SJCRH30 (cell line): Measurements from ENCODE around the gene SHISA4. TPM values are rescaled to one million over a fixed set of nuclear protein-coding genes. Genes with fewer than 3 reads are reported as not detected.
A peak's percentile ranks its signal among the peaks of the same experiment; 100 is the strongest.
"Not testable (repeated sequence)": the region's sequence is repeated elsewhere in the genome, so short reads cannot be mapped to it uniquely, and the experiment has no call there.

ENCODE experiments used
- DNase-seq, 2 experiments: peaks; one replicate each; pipeline ENCODE4 v3.0.0-alpha.2; 2015 to 2020
- H3K27ac ChIP-seq: fragments of 250-450 bp; sonication (Bioruptor Pico); 2 replicates; pipeline ENCODE4 v1.5.1; 2020; ENCODE audit warnings: mild to moderate bottlenecking, moderate library complexity
- H3K27me3 ChIP-seq: fragments of 250-450 bp; sonication (Bioruptor Pico); 2 replicates; pipeline ENCODE4 v1.5.1; 2020; ENCODE audit warnings: mild to moderate bottlenecking, moderate library complexity
- H3K36me3 ChIP-seq: fragments of 250-450 bp; sonication (Bioruptor Pico); 2 replicates; pipeline ENCODE4 v1.5.1; 2020; ENCODE audit warnings: mild to moderate bottlenecking, moderate library complexity
- H3K4me1 ChIP-seq: fragments of 250-450 bp; sonication (Bioruptor Pico); 2 replicates; pipeline ENCODE4 v1.5.1; 2020; ENCODE audit warnings: mild to moderate bottlenecking, moderate library complexity
- H3K4me3 ChIP-seq: fragments of 250-450 bp; sonication (Bioruptor Pico); 2 replicates; pipeline ENCODE4 v1.5.1; 2020; ENCODE audit warnings: mild to moderate bottlenecking, moderate library complexity
- H3K9me3 ChIP-seq: fragments of 250-450 bp; sonication (Bioruptor Pico); replicated peaks from 2 replicates; pipeline ENCODE4 v1.5.1; 2020; ENCODE audit warnings: mild to moderate bottlenecking, moderate library complexity
- total RNA-seq: library from RNA; depleted of rRNA; stranded (reverse); fragments of >200 nt; shearing (Covaris generic); gene quantifications from 2 replicates; pipeline ENCODE4 v1.2.3, GENCODE V29; 2014

The SHISA4 gene
- total RNA-seq, 1 experiment from 2014 or later = 3.8 TPM

DNA sequence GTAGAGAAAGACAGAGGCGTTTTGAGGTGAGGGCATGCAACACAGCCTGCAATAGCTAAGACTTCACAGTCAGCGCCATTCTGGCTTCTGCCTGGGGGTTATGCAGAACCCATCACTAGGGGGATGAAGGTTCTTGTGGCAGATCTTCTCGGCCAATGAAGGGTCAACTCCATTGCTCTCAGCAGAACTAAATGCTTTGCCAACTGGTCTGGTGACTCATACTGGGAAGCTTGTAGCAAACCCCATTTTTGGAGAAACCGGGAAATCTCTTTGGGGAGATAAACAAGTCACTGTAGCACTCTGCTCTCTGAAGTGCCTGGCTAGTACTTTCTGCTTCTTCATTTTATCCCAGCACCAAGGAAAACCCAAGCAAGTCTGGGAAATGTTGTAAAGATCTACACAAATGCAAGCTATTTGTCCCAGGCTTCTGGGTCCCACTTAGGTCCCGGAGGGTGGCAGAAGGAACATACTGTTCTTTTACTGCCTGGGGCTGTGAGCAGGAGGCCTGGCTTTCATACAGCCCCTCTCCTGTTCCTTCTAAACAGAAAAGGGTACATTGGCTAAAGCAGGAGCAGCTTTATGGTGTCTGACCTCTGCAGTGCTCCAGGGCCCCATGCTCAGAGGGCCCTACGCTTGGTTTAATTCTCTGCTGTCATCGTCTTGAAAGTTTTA lies 28.8 kb downstream of the SHISA4 start:
- H3K4me1 ChIP-seq = peaks cover 23% of the 10 kb centered on the region
- peak overlapping the region; percentile 74 for H3K27ac ChIP-seq
- H3K4me3 ChIP-seq = no peak overlapping the region
- no peaks in the 10 kb centered on the region for H3K36me3 ChIP-seq
- H3K9me3 ChIP-seq = no peaks in the 10 kb centered on the region
- DNase-seq = peak; percentile 70 to 74
- peaks cover 8% of the 10 kb centered on the region for H3K27me3 ChIP-seq

DNA sequence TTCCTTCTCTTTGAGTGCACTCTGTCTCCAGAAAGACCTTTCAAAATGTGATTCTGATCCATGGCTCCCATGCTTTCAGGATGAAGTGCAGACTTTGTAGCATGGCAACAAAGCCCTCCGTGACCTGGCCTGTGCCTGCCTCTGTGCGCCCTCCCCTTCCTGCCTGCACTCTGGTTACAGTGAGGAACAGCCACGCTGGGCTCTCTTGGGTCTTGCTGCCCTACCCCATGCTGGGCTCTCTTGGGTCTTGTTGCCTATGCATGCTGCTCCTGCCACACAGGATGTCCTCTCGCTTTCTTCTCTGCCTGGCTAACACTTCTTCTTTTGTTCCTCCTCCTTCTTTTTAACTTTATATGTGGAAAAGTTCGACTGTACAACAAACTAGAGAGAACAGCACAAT lies 29.6 kb downstream of the SHISA4 start:
- H3K4me3 ChIP-seq = no peak overlapping the region
- peak overlapping the region; percentile 74; the same call in 1 of the 2 replicates for H3K27ac ChIP-seq
- peaks cover 23% of the 10 kb centered on the region for H3K4me1 ChIP-seq
- H3K9me3 ChIP-seq = no peaks in the 10 kb centered on the region
- no peak for DNase-seq
- H3K27me3 ChIP-seq = peaks cover 2% of the 10 kb centered on the region
- no peaks in the 10 kb centered on the region for H3K36me3 ChIP-seq

DNA sequence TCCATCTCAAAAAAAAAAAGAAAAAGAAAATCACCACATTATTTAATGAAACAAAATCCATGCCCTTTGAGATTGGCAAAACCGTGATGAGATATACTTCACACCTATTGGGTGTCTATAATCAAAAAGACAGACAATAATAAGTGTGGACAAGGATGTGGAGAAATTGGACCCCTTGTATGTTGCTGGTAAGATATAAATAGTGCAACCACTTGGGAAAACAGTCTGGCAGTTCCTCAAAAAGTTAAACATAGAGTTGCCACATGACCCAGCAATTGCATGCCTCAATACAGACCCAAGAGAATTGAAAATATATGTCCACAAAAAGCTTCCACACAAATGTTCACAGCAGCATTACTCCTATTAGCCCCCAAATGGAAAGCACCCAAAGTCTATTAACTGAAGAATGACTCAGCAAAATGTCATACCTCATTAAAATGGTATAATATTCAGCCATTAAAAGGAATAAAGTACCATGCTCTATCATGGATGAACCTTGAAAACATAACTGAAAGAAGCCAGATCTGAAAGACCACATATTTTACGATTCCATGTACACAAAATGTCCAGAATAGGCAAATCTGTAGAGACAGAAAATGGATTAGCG lies 33.4 kb downstream of the SHISA4 start:
- no peak overlapping the region for H3K27ac ChIP-seq
- H3K9me3 ChIP-seq = no peaks in the 10 kb centered on the region
- peaks cover 18% of the 10 kb centered on the region for H3K4me1 ChIP-seq
- no peaks in the 10 kb centered on the region for H3K27me3 ChIP-seq
- DNase-seq = no peak
- no peaks in the 10 kb centered on the region for H3K36me3 ChIP-seq
- H3K4me3 ChIP-seq = no peak overlapping the region

DNA sequence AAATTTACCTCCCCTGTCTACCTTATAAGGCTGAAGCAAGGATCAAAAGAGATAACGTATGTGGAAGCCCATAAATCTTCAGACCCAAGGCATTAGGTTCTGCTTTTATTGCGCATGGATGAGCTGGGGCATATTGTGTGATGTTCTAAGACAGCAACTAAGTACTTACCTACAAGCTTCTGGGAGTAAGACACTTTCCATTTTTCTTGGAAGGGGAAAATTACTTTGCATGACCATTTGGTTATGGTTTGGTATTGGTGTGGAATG lies 36.5 kb downstream of the SHISA4 start:
- no peaks in the 10 kb centered on the region for H3K36me3 ChIP-seq
- no peak overlapping the region for H3K4me3 ChIP-seq
- H3K4me1 ChIP-seq = peaks cover 3% of the 10 kb centered on the region; the same call in 1 of the 2 replicates
- no peak overlapping the region for H3K27ac ChIP-seq
- DNase-seq = no peak
- H3K9me3 ChIP-seq = no peaks in the 10 kb centered on the region
- H3K27me3 ChIP-seq = no peaks in the 10 kb centered on the region; the same call in 1 of the 2 replicates

DNA sequence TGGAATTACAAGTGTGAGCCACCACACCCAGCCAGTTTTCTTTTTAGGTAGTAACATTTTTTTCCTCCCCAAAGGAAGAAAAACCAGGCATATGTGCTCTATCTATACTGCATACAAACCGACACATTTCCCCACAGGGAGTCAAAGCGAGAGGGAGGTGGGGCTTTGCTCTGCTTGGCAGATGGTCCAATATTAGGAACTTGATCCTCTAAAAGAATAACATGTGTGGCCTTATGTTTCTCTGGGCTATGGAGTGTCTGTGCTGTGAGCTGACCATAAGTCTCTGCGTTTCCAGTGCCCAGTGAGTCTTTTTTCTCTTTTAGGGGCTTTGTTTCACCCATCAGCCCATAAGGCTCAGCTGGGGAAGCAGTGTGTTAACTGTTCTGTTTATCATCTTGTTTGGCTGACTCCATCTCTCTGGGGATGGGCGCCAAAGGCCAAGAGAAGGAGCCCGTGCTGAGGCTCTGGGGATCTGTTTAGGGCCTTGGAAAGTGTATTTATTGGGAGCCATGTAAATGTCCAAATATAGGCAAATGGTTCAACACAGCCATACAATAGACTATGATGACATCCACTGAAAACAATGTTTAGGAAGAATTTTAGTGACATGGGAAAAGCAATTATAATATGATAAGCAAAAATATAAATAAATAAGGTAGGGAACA lies 37.4 kb downstream of the SHISA4 start:
- H3K4me3 ChIP-seq = no peak overlapping the region
- peak; percentile 30 to 68 for DNase-seq
- H3K27me3 ChIP-seq = no peaks in the 10 kb centered on the region; the same call in 1 of the 2 replicates
- no peak overlapping the region for H3K27ac ChIP-seq
- H3K36me3 ChIP-seq = no peaks in the 10 kb centered on the region
- H3K4me1 ChIP-seq = peaks cover 3% of the 10 kb centered on the region; the same call in 1 of the 2 replicates
- H3K9me3 ChIP-seq = no peaks in the 10 kb centered on the region

DNA sequence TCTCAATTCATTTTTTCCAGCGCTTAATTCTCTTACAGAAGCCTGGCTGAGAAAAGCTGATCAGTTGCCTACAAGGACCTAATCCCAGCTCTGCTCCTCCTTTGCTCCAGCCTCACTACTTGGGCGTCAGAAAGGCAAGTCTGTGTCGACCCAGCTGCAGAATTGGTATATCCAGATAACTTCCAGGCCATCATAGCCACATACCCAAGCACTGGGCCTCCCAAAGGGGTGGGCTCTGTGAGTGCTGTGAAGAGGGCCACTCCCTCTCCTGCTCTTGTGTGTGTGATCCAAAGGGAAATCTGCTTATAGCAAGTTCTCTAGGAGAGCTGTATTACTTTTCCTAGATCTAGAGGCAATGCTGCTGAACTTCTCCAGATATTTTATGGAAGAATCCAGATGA lies 39.6 kb downstream of the SHISA4 start:
- Histone ChIP-seq H3K27me3 (no peaks in the 10 kb centered on the region; the same call in 1 of the 2 replicates), H3K36me3 (no peaks in the 10 kb centered on the region), H3K4me3 (no peak overlapping the region), H3K9me3 (no peaks in the 10 kb centered on the region), H3K4me1 (peaks cover 3% of the 10 kb centered on the region; the same call in 1 of the 2 replicates), H3K27ac (no peak overlapping the region)
- no peak for DNase-seq

DNA sequence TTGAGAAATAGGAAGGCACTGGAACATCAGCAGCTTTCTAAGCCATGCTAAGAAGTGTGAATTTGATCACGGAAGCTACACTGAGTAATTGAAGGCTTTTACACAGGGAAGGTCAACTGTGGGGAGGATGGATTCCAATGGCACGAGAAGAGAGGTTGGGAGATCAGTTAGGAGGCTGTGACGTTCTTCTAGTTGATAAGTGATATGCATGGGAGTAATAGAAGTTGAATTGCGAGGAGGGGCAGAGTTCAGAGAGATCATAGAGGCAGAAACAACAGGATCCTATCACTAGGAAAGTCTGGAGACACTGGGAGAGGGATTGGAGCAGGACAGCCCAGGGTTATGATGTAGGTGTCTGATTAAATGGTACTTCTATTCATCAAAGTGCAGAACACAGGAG lies 41.4 kb downstream of the SHISA4 start:
- Histone ChIP-seq H3K27me3 (no peaks in the 10 kb centered on the region; the same call in 1 of the 2 replicates), H3K4me3 (no peak overlapping the region), H3K4me1 (peaks cover 12% of the 10 kb centered on the region), H3K9me3 (no peaks in the 10 kb centered on the region), H3K27ac (no peak overlapping the region), H3K36me3 (no peaks in the 10 kb centered on the region)
- no peak for DNase-seq

DNA sequence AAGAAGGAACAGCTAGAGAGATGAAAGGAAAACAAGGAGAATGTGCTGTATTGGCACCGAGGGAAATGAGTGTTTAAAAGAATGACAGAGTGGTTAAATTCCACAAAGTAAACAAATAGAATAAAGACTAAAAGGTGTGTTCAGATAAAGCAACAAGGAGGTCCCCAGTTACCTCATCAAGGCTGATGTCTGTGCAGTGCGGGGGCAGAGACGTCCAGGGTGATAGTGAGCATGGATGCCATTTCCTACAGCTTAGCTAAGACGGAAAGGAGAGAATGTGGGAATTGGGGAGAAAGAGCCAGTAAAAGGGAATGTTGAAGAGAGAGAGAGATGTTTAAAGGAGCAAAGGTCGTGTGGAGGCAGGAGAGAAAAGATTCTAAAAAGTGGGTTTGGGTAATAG lies 42.1 kb downstream of the SHISA4 start:
- DNase-seq = no peak
- no peaks in the 10 kb centered on the region for H3K36me3 ChIP-seq
- no peaks in the 10 kb centered on the region; the same call in 1 of the 2 replicates for H3K27me3 ChIP-seq
- no peak overlapping the region for H3K4me3 ChIP-seq
- no peaks in the 10 kb centered on the region for H3K9me3 ChIP-seq
- H3K27ac ChIP-seq = no peak overlapping the region
- H3K4me1 ChIP-seq = peaks cover 12% of the 10 kb centered on the region

DNA sequence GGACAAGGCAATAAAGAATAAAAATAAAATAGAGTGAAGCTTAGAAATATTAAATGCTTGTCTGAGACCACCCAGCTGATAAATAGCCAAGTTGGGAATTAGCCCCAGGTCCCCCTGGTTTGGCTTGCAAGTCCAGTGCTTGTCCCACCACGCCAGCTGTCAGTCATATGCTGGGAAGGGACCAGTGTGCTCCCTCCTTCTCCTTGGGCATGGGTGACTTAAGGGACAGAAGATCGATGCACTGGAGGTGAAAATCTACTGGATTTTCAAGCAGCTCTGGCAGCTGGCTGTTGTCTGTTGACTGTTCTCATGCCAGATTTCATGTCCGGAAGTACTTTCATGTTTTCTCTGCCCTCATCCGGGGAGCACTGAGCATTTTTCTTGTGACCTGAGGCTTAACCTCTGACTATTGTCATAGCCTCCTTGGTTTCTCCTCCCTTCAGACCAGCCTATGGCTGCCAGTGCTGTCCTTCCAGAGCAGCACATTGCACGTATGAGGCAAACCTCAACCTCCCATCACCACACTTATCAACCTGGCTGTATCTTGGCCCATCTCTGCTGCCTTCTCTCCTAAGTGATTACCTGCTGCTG lies 45.2 kb downstream of the SHISA4 start:
- Histone ChIP-seq H3K27ac (no peak overlapping the region), H3K4me3 (no peak overlapping the region), H3K4me1 (peaks cover 12% of the 10 kb centered on the region), H3K9me3 (no peaks in the 10 kb centered on the region), H3K36me3 (no peaks in the 10 kb centered on the region), H3K27me3 (no peaks in the 10 kb centered on the region; the same call in 1 of the 2 replicates)
- peak in 1 of 2 experiments; percentile 36 for DNase-seq

DNA sequence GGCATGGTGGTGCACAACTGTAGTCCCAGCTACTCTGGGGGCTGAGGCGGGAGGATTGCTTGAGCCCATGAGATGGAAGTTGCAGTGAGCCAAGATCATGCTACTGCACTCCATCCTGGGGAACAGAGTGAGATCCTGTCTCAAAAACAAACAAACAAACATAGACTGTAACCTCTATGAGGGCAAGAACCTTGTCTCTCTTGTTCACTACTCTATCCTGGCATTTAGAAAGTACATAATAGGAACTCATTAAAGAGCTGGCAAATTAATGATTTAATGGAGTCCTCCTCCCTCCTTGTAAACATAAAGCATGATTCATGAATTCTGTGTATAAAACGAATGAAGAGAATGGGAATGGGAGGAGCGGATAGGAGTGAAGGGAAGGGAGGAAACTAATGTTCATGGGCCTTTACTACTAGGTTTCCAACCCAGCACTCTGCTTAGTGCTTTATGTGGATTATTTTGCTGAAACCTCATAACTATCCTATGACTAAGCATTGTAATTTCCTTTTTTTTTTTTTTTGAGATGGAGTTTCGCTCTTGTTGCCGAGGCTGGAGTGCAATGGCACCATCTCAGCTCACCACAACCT lies 49.0 kb downstream of the SHISA4 start:
- no peaks in the 10 kb centered on the region for H3K27me3 ChIP-seq
- no peak for DNase-seq
- no peak overlapping the region for H3K27ac ChIP-seq
- H3K36me3 ChIP-seq = no peaks in the 10 kb centered on the region
- H3K4me3 ChIP-seq = no peak overlapping the region
- H3K4me1 ChIP-seq = peaks cover 14% of the 10 kb centered on the region
- H3K9me3 ChIP-seq = no peaks in the 10 kb centered on the region

DNA sequence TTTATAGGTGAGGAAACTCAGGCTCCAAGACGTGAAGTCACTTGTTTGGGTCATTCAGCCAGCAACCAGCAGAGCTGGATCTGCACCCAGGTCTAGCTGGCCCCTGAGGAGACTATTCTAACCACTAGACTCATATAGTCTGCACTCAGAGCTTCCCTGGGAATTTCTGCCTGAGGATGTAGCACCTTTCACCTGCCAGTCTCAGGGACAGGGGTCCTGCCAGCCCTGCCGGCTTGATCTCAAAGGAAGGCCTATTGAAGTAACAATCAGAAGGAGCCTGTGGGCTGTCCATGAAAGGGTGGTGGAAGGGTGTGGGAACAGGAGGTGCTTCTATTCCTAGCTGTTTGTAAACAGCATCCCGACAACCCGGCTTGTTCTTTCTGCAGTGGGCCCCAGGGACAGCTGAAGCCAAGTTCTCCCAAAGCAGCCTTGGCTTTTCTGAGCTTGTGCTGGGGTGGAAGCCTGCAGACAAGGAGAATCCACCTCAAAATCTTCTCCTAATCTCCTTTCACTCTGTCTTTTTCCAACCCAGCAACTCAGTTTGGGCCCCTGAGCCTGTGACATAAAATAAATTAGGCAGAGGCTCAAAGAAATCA lies 49.8 kb downstream of the SHISA4 start:
- H3K4me1 ChIP-seq = peaks cover 14% of the 10 kb centered on the region
- DNase-seq = no peak
- no peaks in the 10 kb centered on the region for H3K27me3 ChIP-seq
- H3K4me3 ChIP-seq = no peak overlapping the region
- no peaks in the 10 kb centered on the region for H3K36me3 ChIP-seq
- no peak overlapping the region for H3K27ac ChIP-seq
- no peaks in the 10 kb centered on the region for H3K9me3 ChIP-seq

DNA sequence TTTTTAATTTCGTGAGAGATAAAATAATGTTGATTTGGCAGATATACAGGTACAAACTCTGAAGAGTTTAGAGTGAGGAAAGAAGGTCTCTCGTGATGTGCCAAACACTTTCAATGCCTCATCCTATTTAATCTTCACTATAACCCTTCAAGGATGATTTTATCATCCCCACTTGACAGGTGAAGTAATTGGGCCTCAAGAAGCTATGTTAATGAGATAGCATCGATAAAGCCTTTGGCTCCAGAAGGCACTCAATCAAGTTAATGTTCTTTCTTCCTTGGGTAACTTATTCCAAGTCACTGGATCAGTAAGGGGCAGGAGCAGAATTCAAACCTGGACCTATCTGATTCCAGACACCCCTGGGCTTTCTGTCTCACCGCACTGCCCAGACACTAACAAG lies 50.5 kb downstream of the SHISA4 start:
- no peak overlapping the region for H3K27ac ChIP-seq

DNA sequence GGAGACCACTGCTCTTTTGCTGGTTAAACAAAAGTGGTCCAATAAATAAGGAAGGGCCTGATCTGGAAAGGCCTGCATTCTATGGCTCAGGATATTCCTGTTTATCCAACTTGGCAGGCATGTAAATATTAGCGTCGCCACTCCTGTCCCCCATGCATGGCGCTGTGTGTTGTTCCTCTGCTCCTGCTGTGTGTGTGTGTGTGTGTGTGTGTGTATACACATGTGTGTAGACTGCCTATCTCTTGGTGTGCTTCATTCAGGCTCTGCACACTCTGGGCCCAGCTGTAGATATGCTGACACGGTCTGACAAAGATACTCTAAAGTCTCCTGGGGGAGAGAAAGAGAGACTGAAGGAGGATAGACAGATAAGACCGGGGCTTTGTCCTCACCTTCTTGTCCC lies 50.9 kb downstream of the SHISA4 start:
- no peaks in the 10 kb centered on the region for H3K36me3 ChIP-seq
- H3K27ac ChIP-seq = no peak overlapping the region
- H3K27me3 ChIP-seq = no peaks in the 10 kb centered on the region
- no peaks in the 10 kb centered on the region for H3K9me3 ChIP-seq
- H3K4me3 ChIP-seq = no peak overlapping the region
- no peak for DNase-seq
- peaks cover 6% of the 10 kb centered on the region; the same call in 1 of the 2 replicates for H3K4me1 ChIP-seq

More for the DNA sequence above, 50.5 kb downstream of the SHISA4 start:
- Histone ChIP-seq H3K4me1 (peaks cover 10% of the 10 kb centered on the region), H3K9me3 (no peaks in the 10 kb centered on the region), H3K4me3 (no peak overlapping the region), H3K27me3 (no peaks in the 10 kb centered on the region), H3K36me3 (no peaks in the 10 kb centered on the region)
- no peak for DNase-seq

DNA sequence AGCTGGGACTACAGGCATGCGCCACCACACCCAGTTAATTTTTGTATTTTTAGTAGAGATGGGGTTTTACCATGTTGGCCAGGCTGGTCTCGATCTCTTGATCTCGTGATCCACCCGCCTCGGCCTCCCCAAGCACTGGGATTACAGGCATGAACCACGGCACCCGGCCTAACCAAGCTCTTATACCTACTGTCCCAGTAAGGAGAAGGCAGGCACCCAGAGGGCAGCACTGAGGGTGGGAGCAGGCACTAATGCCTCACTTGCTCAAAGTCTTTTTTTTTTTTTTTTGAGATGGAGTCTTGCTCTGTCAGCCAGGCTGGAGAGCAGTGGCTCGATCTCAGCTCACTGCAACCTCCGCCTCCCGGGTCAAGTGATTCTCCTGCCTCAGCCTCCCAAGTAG lies 51.6 kb downstream of the SHISA4 start:
- not testable (repeated sequence) for H3K36me3 ChIP-seq, H3K4me3 ChIP-seq, H3K27ac ChIP-seq, H3K27me3 ChIP-seq, DNase-seq, H3K9me3 ChIP-seq
- H3K4me1 ChIP-seq = peaks cover 10% of the 10 kb centered on the region; the same call in 1 of the 2 replicates
